ENCODE measurements around the gene POLE3. TPM values are rescaled to one million over a fixed set of nuclear protein-coding genes. Genes with fewer than 3 reads are reported as not detected.

Gene POLE3
- total and polyA plus RNA-seq, 2 donors (not counting 3 experiments of a cell fraction or from before 2014, with no cell fraction given), result 53.8 to 68.6 TPM

- CTCF ChIA-PET, result interaction anchor here (1.2 kb wide), 1 partner anchor 10 kb away, joined by 4 read pairs; no protein-coding TSS in a partner anchor
- H3K4me1 ChIP-seq (ENCODE audit: control insufficient read depth, extremely low read depth, insufficient read depth, low read length), result no peaks in the 10 kb centered on the region
- intact Hi-C loops (cut with micrococcal nuclease) (no loop called here), dilution Hi-C loops (cut with MboI; ENCODE audit: extremely low pct_ligation_motif_present, low sequenced_read_pairs) (no loop called here)
- H4K20me1 ChIP-seq (replicated peaks; ENCODE audit: control insufficient read depth, extremely low read depth, insufficient read depth, low read length), result no peaks in the 10 kb centered on the region
- H3K27ac ChIP-seq (ENCODE audit: insufficient read depth, low read depth, low read length), result no peak overlapping the region
- no TSS peak for BruUV-seq (replicated peaks)
- H3K9me1 ChIP-seq (replicated peaks; ENCODE audit: control insufficient read depth, extremely low read depth, insufficient read depth, low read length), result no peaks in the 10 kb centered on the region
- TF ChIP-seq EZH2 (IDR thresholded peaks at IDR 0.05; ENCODE audit: borderline replicate concordance, low read depth, low read length, severe bottlenecking) (no peak), JUN (IDR thresholded peaks at IDR 0.05; ENCODE audit: borderline replicate concordance, insufficient read depth, insufficient read length, low read depth) (no peak), GATA2 (IDR thresholded peaks at IDR 0.05; ENCODE audit: insufficient read depth, insufficient read length, low read depth, low read length) (no peak), POLR2AphosphoS5 (IDR thresholded peaks at IDR 0.05; ENCODE audit: insufficient read depth, low read depth, low read length) (no peak), CTCF (IDR thresholded peaks at IDR 0.05; ENCODE audit: extremely low read depth in 1 of 2, insufficient read depth in 1 of 2, low read depth in 1 of 2, low read length in 2 of 2) (no peak), MYC (IDR thresholded peaks at IDR 0.05; ENCODE audit: low read depth, low read length) (no peak), FOS (IDR thresholded peaks at IDR 0.05; ENCODE audit: borderline replicate concordance, insufficient read depth, low read length) (no peak), POLR2A (IDR thresholded peaks at IDR 0.05; ENCODE audit: low read depth, low read length) (no peak)
- TF ChIP-seq, protein P1, sequence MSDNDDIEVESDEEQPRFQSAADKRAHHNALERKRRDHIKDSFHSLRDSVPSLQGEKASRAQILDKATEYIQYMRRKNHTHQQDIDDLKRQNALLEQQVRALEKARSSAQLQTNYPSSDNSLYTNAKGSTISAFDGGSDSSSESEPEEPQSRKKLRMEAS (IDR thresholded peaks at IDR 0.05; ENCODE audit: insufficient read depth, insufficient read length), result no peak
- no peak for DNase-seq (ENCODE audit: low read depth, low spot score)
- no peaks in the 10 kb centered on the region for H3K79me2 ChIP-seq (ENCODE audit: control insufficient read depth, insufficient read depth, low read length)
- H3K36me3 ChIP-seq (ENCODE audit: control insufficient read depth in 2 of 2, extremely low read depth in 1 of 2, insufficient read depth in 2 of 2, low read length in 2 of 2), result peaks cover 0 to 7% of the 10 kb centered on the region in 2 experiments
- H3K4me3 ChIP-seq (replicated peaks in 1 of 3; ENCODE audit: insufficient read depth in 1 of 3, low read depth in 1 of 3, low read length in 3 of 3), result no peak overlapping the region
- H3K9me3 ChIP-seq (replicated peaks; ENCODE audit: control insufficient read depth, insufficient read depth, low read length), result no peaks in the 10 kb centered on the region
- FAIRE-seq, result peak; percentile 12
- no peak overlapping the region for H2AFZ ChIP-seq (ENCODE audit: low read depth, low read length)
- H3K4me2 ChIP-seq (ENCODE audit: insufficient read depth, low read length), result no peak overlapping the region
- no peaks in the 10 kb centered on the region for H3K27me3 ChIP-seq (ENCODE audit: control insufficient read depth in 2 of 2, insufficient read depth in 2 of 2, low read length in 2 of 2)
- POLR2A ChIA-PET, result no interaction called here
- H3K9ac ChIP-seq (replicated peaks; ENCODE audit: extremely low read depth, insufficient read depth, low read length), result no peak overlapping the region
Observed at GRCh38 chr9:113372059-113372458, 38.4 kb downstream of the POLE3 start.
